Measurements from ENCODE around the gene LRCH2.

LRCH2 gene

DNA sequence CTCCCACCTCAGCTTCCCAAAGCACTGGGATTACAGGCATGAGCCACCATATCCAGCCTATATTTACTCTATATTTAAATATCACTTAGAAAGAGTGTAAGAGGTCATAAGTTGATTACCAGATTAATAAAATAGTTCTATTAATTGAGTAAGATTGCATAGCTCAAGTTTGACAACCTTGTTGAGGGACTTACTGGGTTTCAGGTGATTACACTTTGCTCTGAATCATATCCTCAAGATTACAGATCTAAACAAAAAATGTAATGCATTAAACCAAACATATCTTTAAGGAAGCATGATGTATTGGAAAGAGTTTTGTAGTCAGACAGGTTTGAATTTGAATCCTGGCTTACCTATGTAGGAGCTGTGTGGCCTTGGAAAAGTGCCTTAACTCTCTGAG, 168.6 kb downstream of the LRCH2 start:
- H3K9me3 Mint-ChIP-seq: peaks cover 7% of the 10 kb centered on the region

More for the DNA sequence above, 168.6 kb downstream of the LRCH2 start:
- no peaks in the 10 kb centered on the region for H3K36me3 Mint-ChIP-seq (ENCODE audit: low read depth)
- no peak overlapping the region for H3K27ac Mint-ChIP-seq
- DNase-seq (ENCODE audit: low spot score): no peak
- H3K27me3 Mint-ChIP-seq (ENCODE audit: low read depth): no peaks in the 10 kb centered on the region
- no peak overlapping the region for H3K4me3 Mint-ChIP-seq
- H3K4me1 Mint-ChIP-seq (ENCODE audit: low read depth): no peaks in the 10 kb centered on the region

Measured in T-helper 2 cell treated with Interferon-gamma antibody and Interleukin-4, amounts not matched to agents 5 μg/mL and 100 μg/mL, for 36 hours (primary cell).